ENCODE results near the gene FDPS. TPM values are rescaled to one million over a fixed set of nuclear protein-coding genes. Genes with fewer than 3 reads are reported as not detected.

Gene FDPS
- total RNA-seq, 1 experiment from 2014 or later: 301 TPM

GRCh38 chr1:155294520-155295182 lies 14.0 kb upstream of the FDPS start:
- TF ChIP-seq EZH2 (IDR thresholded peaks at IDR 0.05; ENCODE audit: low read length, unreplicated experiment) (no peak), EZH2phosphoT487 (IDR thresholded peaks at IDR 0.05; ENCODE audit: borderline replicate concordance, low read length) (no peak), CTCF (conservative IDR thresholded peaks at IDR 0.05; ENCODE audit: low read depth, low read length) (no peak)
- H3K4me2 ChIP-seq (ENCODE audit: low read length): no peak overlapping the region
- H2AFZ ChIP-seq (ENCODE audit: low read length): no peak overlapping the region
- H3K27me3 ChIP-seq (ENCODE audit: low read length): no peaks in the 10 kb centered on the region
- BruUV-seq (replicated peaks): no TSS peak
- H3F3A ChIP-seq (ENCODE audit: low read length, unreplicated experiment): no peaks in the 10 kb centered on the region
- no peak overlapping the region for H3K9ac ChIP-seq (ENCODE audit: low read length)
- H3K79me2 ChIP-seq (ENCODE audit: low read length): no peaks in the 10 kb centered on the region
- POLR2A ChIA-PET (ENCODE audit: unreplicated experiment): no interaction called here
- intact Hi-C loops (cut with micrococcal nuclease): no loop called here
- no peak overlapping the region for H3K4me3 ChIP-seq (ENCODE audit: low read length)
- no peaks in the 10 kb centered on the region for H3K36me3 ChIP-seq (ENCODE audit: low read depth, low read length)
- no peaks in the 10 kb centered on the region for H4K20me1 ChIP-seq (ENCODE audit: low read length)
- no peak for ATAC-seq
- CTCF ChIA-PET: no interaction called here
- no peak for DNase-seq
- no peaks in the 10 kb centered on the region for H3K9me2 ChIP-seq (replicated peaks; ENCODE audit: low read length)
- H3K27ac ChIP-seq (ENCODE audit: low read length): no peak overlapping the region
- no peaks in the 10 kb centered on the region for H3K9me3 ChIP-seq (ENCODE audit: low read length)
- H3K4me1 ChIP-seq (ENCODE audit: insufficient read depth, low read length): no peaks in the 10 kb centered on the region

GRCh38 chr1:155295183-155295941 lies 13.3 kb upstream of the FDPS start:
- ATAC-seq: no peak
- ChIA-PET CTCF (no interaction called here), POLR2A (ENCODE audit: unreplicated experiment) (no interaction called here)
- Histone ChIP-seq H3K79me2 (ENCODE audit: low read length) (no peaks in the 10 kb centered on the region), H2AFZ (ENCODE audit: low read length) (no peak overlapping the region), H3K36me3 (ENCODE audit: low read depth, low read length) (no peaks in the 10 kb centered on the region), H3K27ac (ENCODE audit: low read length) (no peak overlapping the region), H3F3A (ENCODE audit: low read length, unreplicated experiment) (no peaks in the 10 kb centered on the region), H3K4me3 (ENCODE audit: low read length) (no peak overlapping the region), H3K4me1 (ENCODE audit: insufficient read depth, low read length) (no peaks in the 10 kb centered on the region), H4K20me1 (ENCODE audit: low read length) (no peaks in the 10 kb centered on the region), H3K9ac (ENCODE audit: low read length) (no peak overlapping the region), H3K9me2 (replicated peaks; ENCODE audit: low read length) (no peaks in the 10 kb centered on the region), H3K27me3 (ENCODE audit: low read length) (no peaks in the 10 kb centered on the region), H3K4me2 (ENCODE audit: low read length) (no peak overlapping the region), H3K9me3 (ENCODE audit: low read length) (no peaks in the 10 kb centered on the region)
- DNase-seq: no peak
- no TSS peak for BruUV-seq (replicated peaks)
- intact Hi-C loops (cut with micrococcal nuclease): no loop called here
- no peak for TF ChIP-seq CTCF (conservative IDR thresholded peaks at IDR 0.05; ENCODE audit: low read depth, low read length)
- no peak for TF ChIP-seq EZH2phosphoT487 (IDR thresholded peaks at IDR 0.05; ENCODE audit: borderline replicate concordance, low read length)
- TF ChIP-seq EZH2 (IDR thresholded peaks at IDR 0.05; ENCODE audit: low read length, unreplicated experiment): no peak

GRCh38 chr1:155295942-155296267 lies 12.8 kb upstream of the FDPS start:
- H3K9me3 ChIP-seq (ENCODE audit: low read length): no peaks in the 10 kb centered on the region
- no peaks in the 10 kb centered on the region for H3K9me2 ChIP-seq (replicated peaks; ENCODE audit: low read length)
- BruUV-seq (replicated peaks): no TSS peak
- TF ChIP-seq EZH2phosphoT487 (IDR thresholded peaks at IDR 0.05; ENCODE audit: borderline replicate concordance, low read length): no peak
- no peak for TF ChIP-seq CTCF (conservative IDR thresholded peaks at IDR 0.05; ENCODE audit: low read depth, low read length)
- no peak for TF ChIP-seq EZH2 (IDR thresholded peaks at IDR 0.05; ENCODE audit: low read length, unreplicated experiment)
- H3F3A ChIP-seq (ENCODE audit: low read length, unreplicated experiment): no peaks in the 10 kb centered on the region
- H3K79me2 ChIP-seq (ENCODE audit: low read length): no peaks in the 10 kb centered on the region
- ATAC-seq (no peak), DNase-seq (no peak)
- H3K4me3 ChIP-seq (ENCODE audit: low read length): no peak overlapping the region
- H3K27me3 ChIP-seq (ENCODE audit: low read length): no peaks in the 10 kb centered on the region
- ChIA-PET CTCF (no interaction called here), POLR2A (ENCODE audit: unreplicated experiment) (no interaction called here)
- intact Hi-C loops (cut with micrococcal nuclease): no loop called here
- no peaks in the 10 kb centered on the region for H3K36me3 ChIP-seq (ENCODE audit: low read depth, low read length)
- no peaks in the 10 kb centered on the region for H4K20me1 ChIP-seq (ENCODE audit: low read length)
- H3K27ac ChIP-seq (ENCODE audit: low read length): no peak overlapping the region
- no peak overlapping the region for H3K9ac ChIP-seq (ENCODE audit: low read length)
- H3K4me2 ChIP-seq (ENCODE audit: low read length): no peak overlapping the region
- no peak overlapping the region for H2AFZ ChIP-seq (ENCODE audit: low read length)
- H3K4me1 ChIP-seq (ENCODE audit: insufficient read depth, low read length): no peaks in the 10 kb centered on the region
